ENCODE data around the gene KLK2.
"Not testable (repeated sequence)": the region's sequence is repeated elsewhere in the genome, so short reads cannot be mapped to it uniquely, and the experiment has no call there.

Gene KLK2

GRCh38 chr19:50894478-50895356 is 21.5 kb downstream of the KLK2 start:
- no peak for DNase-seq (ENCODE audit: low spot score)

- DNase-seq (ENCODE audit: low spot score): not testable (repeated sequence)
Measured at GRCh38 chr19:50896089-50896590, 22.9 kb downstream of the KLK2 start.

GRCh38 chr19:50896591-50897190 is 23.5 kb downstream of the KLK2 start:
- no peak for DNase-seq (ENCODE audit: low spot score)

- DNase-seq (ENCODE audit: low spot score): no peak
Measured at GRCh38 chr19:50897191-50897607, 24.0 kb downstream of the KLK2 start.

GRCh38 chr19:50897612-50898011 is 24.4 kb downstream of the KLK2 start:
- no peak for DNase-seq (ENCODE audit: low spot score)

- DNase-seq (ENCODE audit: low spot score): no peak
Measured at GRCh38 chr19:50898018-50898417, 24.8 kb downstream of the KLK2 start.

GRCh38 chr19:50899569-50899968 is 26.3 kb downstream of the KLK2 start:
- no peak for DNase-seq (ENCODE audit: low spot score)

GRCh38 chr19:50902640-50903039 is 29.4 kb downstream of the KLK2 start:
- DNase-seq (ENCODE audit: low spot score): no peak

- no peak for DNase-seq (ENCODE audit: low spot score)
Measured at GRCh38 chr19:50906217-50906616, 33.0 kb downstream of the KLK2 start.

GRCh38 chr19:50908336-50908735 is 35.1 kb downstream of the KLK2 start:
- no peak for DNase-seq (ENCODE audit: low spot score)

- no peak for DNase-seq (ENCODE audit: low spot score)
Measured at GRCh38 chr19:50909240-50910070, 36.2 kb downstream of the KLK2 start.

GRCh38 chr19:50910722-50911121 is 37.5 kb downstream of the KLK2 start:
- DNase-seq (ENCODE audit: low spot score): no peak

GRCh38 chr19:50911206-50912101 is 38.2 kb downstream of the KLK2 start, which contains the start of gene KLK4:
KLK4 (minus strand) TSS chr19:50911395; CDS start chr19:50910738, 657 bp downstream.
- DNase-seq (ENCODE audit: low spot score): no peak

- DNase-seq (ENCODE audit: low spot score): no peak
Measured at GRCh38 chr19:50912102-50912599, 38.9 kb downstream of the KLK2 start.

GRCh38 chr19:50912727-50913716 is 39.8 kb downstream of the KLK2 start:
- no peak for DNase-seq (ENCODE audit: low spot score)

GRCh38 chr19:50916069-50916468 is 42.8 kb downstream of the KLK2 start:
- DNase-seq (ENCODE audit: low spot score): no peak

- DNase-seq (ENCODE audit: low spot score): no peak
Measured at GRCh38 chr19:50921426-50922316, 48.4 kb downstream of the KLK2 start.

GRCh38 chr19:50922317-50922853 is 49.1 kb downstream of the KLK2 start:
- DNase-seq (ENCODE audit: low spot score): peak; percentile 88

All from Ammon's horn (tissue), 1 donor.